Endothelial cell of umbilical vein (primary cell): ENCODE measurements around the gene VSIG10L2. TPM values are rescaled to one million over a fixed set of nuclear protein-coding genes. Genes with fewer than 3 reads are reported as not detected.
A peak's percentile ranks its signal among the peaks of the same experiment; 100 is the strongest.

Experiments used
- BruUV-seq: library from RNA; stranded (reverse); fragments of 400-500 nt; replicated peaks from 2 replicates; lab custom pipeline; 2021; lab: Mats Ljungman, UMichigan
- CTCF ChIA-PET: fragments of 300-600, 350-600 bp; sonication (Branson Sonifier 250); formaldehyde crosslinking; loops from one replicate; lab custom pipeline; 2021; ENCODE audit warnings: antibody characterized with exemption, inconsistent platforms; lab: Charles Lee
- POLR2A ChIA-PET: fragments of 300-600, 350-600 bp; sonication (Branson Sonifier 250); formaldehyde crosslinking; loops from one replicate; lab custom pipeline; 2021; ENCODE audit warnings: antibody characterized with exemption, inconsistent platforms; lab: Charles Lee
- DNase-seq: peaks from one replicate; pipeline ENCODE4 v3.0.0-alpha.2; 2011; ENCODE audit warnings: low read depth, low spot score
- FAIRE-seq: peaks from 2 replicates; lab custom pipeline; 2011; peaks lifted over from hg19 to GRCh38; lab: Jason Lieb, UNC
- H2AFZ ChIP-seq: 2 replicates; pipeline ENCODE4 v1.6.0; 2012; ENCODE audit warnings: low read depth, low read length, control low read depth, inconsistent platforms
- H3K27ac ChIP-seq: 2 replicates; pipeline ENCODE4 v1.5.1; 2011; ENCODE audit warnings: low read depth, mild to moderate bottlenecking, control low read depth, low read length, moderate library complexity; ENCODE audit not compliant: insufficient read depth
- H3K27me3 ChIP-seq, 2 experiments: 2 replicates each; pipeline versions ENCODE4 v1.6.0 to v1.6.1; 2011; ENCODE audit warnings: low read length in 2 of 2, mixed read lengths in 1 of 2; ENCODE audit not compliant: control insufficient read depth in 2 of 2, insufficient read depth in 2 of 2
- H3K36me3 ChIP-seq, 2 experiments: 2 replicates in 1 of 2; 3 replicates in 1 of 2; pipeline ENCODE4 v1.5.1; 2011; ENCODE audit warnings: low read length in 2 of 2, mild to moderate bottlenecking in 1 of 2, moderate library complexity in 1 of 2; ENCODE audit not compliant: control insufficient read depth in 2 of 2, insufficient read depth in 2 of 2; ENCODE audit errors: extremely low read depth in 1 of 2
- H3K4me1 ChIP-seq: 3 replicates; pipeline ENCODE4 v1.5.1; 2011; ENCODE audit warnings: mild to moderate bottlenecking, low read length; ENCODE audit not compliant: control insufficient read depth, insufficient read depth; ENCODE audit errors: extremely low read depth
- H3K4me2 ChIP-seq: 2 replicates; pipeline ENCODE4 v1.6.1; 2011; ENCODE audit warnings: low read length, control low read depth, mixed read lengths; ENCODE audit not compliant: insufficient read depth
- H3K4me3 ChIP-seq, 3 experiments: fragments of 200-600 bp in 1 of 3; sonication (generic), shearing (Covaris generic) in 1 of 3; replicated peaks in 1 of 3; 2 replicates each; pipeline ENCODE4 v1.5.1; 2011 to 2016; ENCODE audit warnings: control low read depth in 3 of 3, low read length in 3 of 3, mild to moderate bottlenecking in 2 of 3, inconsistent platforms in 1 of 3, low read depth in 1 of 3, moderate library complexity in 1 of 3; ENCODE audit not compliant: insufficient read depth in 1 of 3
- H3K79me2 ChIP-seq: 2 replicates; pipeline ENCODE4 v1.6.0; 2012; ENCODE audit warnings: low read length, inconsistent platforms; ENCODE audit not compliant: control insufficient read depth, insufficient read depth
- H3K9ac ChIP-seq: replicated peaks from 2 replicates; pipeline ENCODE3; 2011; ENCODE audit warnings: low read length, control low read depth; ENCODE audit not compliant: insufficient read depth; ENCODE audit errors: extremely low read depth
- H3K9me1 ChIP-seq: replicated peaks from 3 replicates; pipeline ENCODE4 v1.6.0; 2011; ENCODE audit warnings: mild to moderate bottlenecking, low read length; ENCODE audit not compliant: control insufficient read depth, insufficient read depth; ENCODE audit errors: extremely low read depth
- H3K9me3 ChIP-seq: replicated peaks from 2 replicates; pipeline ENCODE4 v1.5.1; 2012; ENCODE audit warnings: low read length, inconsistent platforms; ENCODE audit not compliant: control insufficient read depth, insufficient read depth
- H4K20me1 ChIP-seq: replicated peaks from 2 replicates; pipeline ENCODE3; 2011; ENCODE audit warnings: mild to moderate bottlenecking, low read length; ENCODE audit not compliant: control insufficient read depth, insufficient read depth; ENCODE audit errors: extremely low read depth
- EZH2 ChIP-seq: IDR thresholded peaks from 2 replicates; pipeline ENCODE4 v1.6.1; 2012; ENCODE audit warnings: borderline replicate concordance, low read depth, mild to moderate bottlenecking, moderate library complexity, low read length, inconsistent platforms; ENCODE audit not compliant: severe bottlenecking
- FOS ChIP-seq: IDR thresholded peaks from 2 replicates; pipeline ENCODE4 v1.6.1; 2011; ENCODE audit warnings: mild to moderate bottlenecking, low read length, moderate library complexity, borderline replicate concordance; ENCODE audit not compliant: insufficient read depth
- GATA2 ChIP-seq: IDR thresholded peaks from 2 replicates; pipeline ENCODE4 v1.7.0; 2011; ENCODE audit warnings: low read depth, mild to moderate bottlenecking, moderate library complexity, mixed read lengths, low read length; ENCODE audit not compliant: insufficient read length, insufficient read depth
- JUN ChIP-seq: IDR thresholded peaks from 2 replicates; pipeline ENCODE4 v1.6.1; 2011; ENCODE audit warnings: borderline replicate concordance, low read depth; ENCODE audit not compliant: insufficient read length, insufficient read depth
- MYC ChIP-seq: IDR thresholded peaks from one replicate; pipeline ENCODE4 v1.6.1; 2011; ENCODE audit warnings: mild to moderate bottlenecking, low read depth, low read length
- POLR2A ChIP-seq: IDR thresholded peaks from 2 replicates; pipeline ENCODE4 v1.6.1; 2012; ENCODE audit warnings: low read depth, mild to moderate bottlenecking, control low read depth, low read length
- POLR2AphosphoS5 ChIP-seq: IDR thresholded peaks from 2 replicates; pipeline ENCODE4 v1.6.1; 2012; ENCODE audit warnings: low read depth, mild to moderate bottlenecking, control low read depth, low read length, moderate library complexity; ENCODE audit not compliant: insufficient read depth
- dilution Hi-C: fragments of 300-500 bp; cut with MboI; formaldehyde crosslinking; loops from one replicate; pipeline ENCODE4 v1.15.0; 2019; ENCODE audit warnings: low sequenced_read_pairs; ENCODE audit not compliant: extremely low pct_ligation_motif_present
- intact Hi-C: fragments of 100-400 bp; cut with micrococcal nuclease; formaldehyde crosslinking; loops from one replicate; pipeline ENCODE4 v1.10.0; 2022
- polyA plus RNA-seq, 4 experiments: library from polyadenylated mRNA; depleted of rRNA in 3 of 4; stranded (reverse) in 3 of 4; unstranded in 1 of 4; fragments of >200 nt; gene quantifications; 2 replicates each; pipeline versions ENCODE4 v1.2.1 to v1.2.3, GENCODE V29; 2011 to 2012; ENCODE audit warnings: missing spikeins in 1 of 4
- total RNA-seq: library from RNA; stranded (reverse); gene quantifications from 2 replicates; pipeline ENCODE4 v1.2.3, GENCODE V29; 2021
- TF ChIP-seq, protein P1 (sequence below), 2 donors: IDR thresholded peaks; 1 replicate in 1 of 2; 2 replicates in 1 of 2; pipeline ENCODE4 v1.5.1; 2011; ENCODE audit warnings: low read length in 2 of 2, mild to moderate bottlenecking in 2 of 2, moderate library complexity in 2 of 2, control low read depth in 1 of 2, inconsistent platforms in 1 of 2, low read depth in 1 of 2; ENCODE audit not compliant: insufficient read depth in 1 of 2; ENCODE audit errors: extremely low read depth in 1 of 2
- TF ChIP-seq, protein P2 (sequence below): IDR thresholded peaks from 2 replicates; pipeline ENCODE4 v1.6.1; 2011; ENCODE audit not compliant: insufficient read depth, insufficient read length

VSIG10L2 gene
- total and polyA plus RNA-seq, 2 donors (not counting 3 experiments of a cell fraction or from before 2014, with no cell fraction given), result not detected

DNA sequence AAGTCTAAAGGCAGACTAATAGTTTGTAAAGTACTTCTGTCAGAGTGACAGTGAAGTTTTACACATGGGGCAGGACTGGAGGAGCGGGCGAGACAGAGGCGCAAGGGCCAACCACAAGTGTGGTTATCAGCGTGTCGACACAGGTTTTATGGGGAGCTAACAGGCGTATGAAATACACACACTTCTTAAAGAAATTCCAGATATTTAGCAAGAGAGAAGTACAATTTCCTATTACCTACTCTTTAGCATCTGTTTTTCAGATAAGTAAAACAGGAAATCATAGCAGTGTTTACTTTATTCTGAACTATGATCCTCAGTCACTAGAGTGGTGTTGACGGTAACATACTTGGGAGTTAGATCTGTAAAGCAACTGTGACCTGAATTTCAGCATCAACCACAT is 22.5 kb downstream of the VSIG10L2 start:
- Histone ChIP-seq H3K27me3 (no peaks in the 10 kb centered on the region), H2AFZ (no peak overlapping the region), H3K4me1 (no peaks in the 10 kb centered on the region), H3K9me1 (no peaks in the 10 kb centered on the region), H3K9me3 (no peaks in the 10 kb centered on the region), H4K20me1 (no peaks in the 10 kb centered on the region), H3K9ac (no peak overlapping the region), H3K36me3 (no peaks in the 10 kb centered on the region), H3K4me2 (no peak overlapping the region), H3K79me2 (no peaks in the 10 kb centered on the region), H3K4me3 (no peak overlapping the region), H3K27ac (no peak overlapping the region)
- dilution Hi-C loops, result no loop called here
- ChIA-PET POLR2A (no interaction called here), CTCF (no interaction called here)
- no TSS peak for BruUV-seq
- TF ChIP-seq EZH2, result no peak
- no peak for TF ChIP-seq JUN
- TF ChIP-seq, protein P1, sequence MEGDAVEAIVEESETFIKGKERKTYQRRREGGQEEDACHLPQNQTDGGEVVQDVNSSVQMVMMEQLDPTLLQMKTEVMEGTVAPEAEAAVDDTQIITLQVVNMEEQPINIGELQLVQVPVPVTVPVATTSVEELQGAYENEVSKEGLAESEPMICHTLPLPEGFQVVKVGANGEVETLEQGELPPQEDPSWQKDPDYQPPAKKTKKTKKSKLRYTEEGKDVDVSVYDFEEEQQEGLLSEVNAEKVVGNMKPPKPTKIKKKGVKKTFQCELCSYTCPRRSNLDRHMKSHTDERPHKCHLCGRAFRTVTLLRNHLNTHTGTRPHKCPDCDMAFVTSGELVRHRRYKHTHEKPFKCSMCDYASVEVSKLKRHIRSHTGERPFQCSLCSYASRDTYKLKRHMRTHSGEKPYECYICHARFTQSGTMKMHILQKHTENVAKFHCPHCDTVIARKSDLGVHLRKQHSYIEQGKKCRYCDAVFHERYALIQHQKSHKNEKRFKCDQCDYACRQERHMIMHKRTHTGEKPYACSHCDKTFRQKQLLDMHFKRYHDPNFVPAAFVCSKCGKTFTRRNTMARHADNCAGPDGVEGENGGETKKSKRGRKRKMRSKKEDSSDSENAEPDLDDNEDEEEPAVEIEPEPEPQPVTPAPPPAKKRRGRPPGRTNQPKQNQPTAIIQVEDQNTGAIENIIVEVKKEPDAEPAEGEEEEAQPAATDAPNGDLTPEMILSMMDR (IDR thresholded peaks at IDR 0.05; ENCODE audit: extremely low read depth in 1 of 2, insufficient read depth in 1 of 2, low read depth in 1 of 2, low read length in 2 of 2), result no peak
- FAIRE-seq (peak; percentile 55), DNase-seq (peak; percentile 44)
- intact Hi-C loops, result no loop called here

DNA sequence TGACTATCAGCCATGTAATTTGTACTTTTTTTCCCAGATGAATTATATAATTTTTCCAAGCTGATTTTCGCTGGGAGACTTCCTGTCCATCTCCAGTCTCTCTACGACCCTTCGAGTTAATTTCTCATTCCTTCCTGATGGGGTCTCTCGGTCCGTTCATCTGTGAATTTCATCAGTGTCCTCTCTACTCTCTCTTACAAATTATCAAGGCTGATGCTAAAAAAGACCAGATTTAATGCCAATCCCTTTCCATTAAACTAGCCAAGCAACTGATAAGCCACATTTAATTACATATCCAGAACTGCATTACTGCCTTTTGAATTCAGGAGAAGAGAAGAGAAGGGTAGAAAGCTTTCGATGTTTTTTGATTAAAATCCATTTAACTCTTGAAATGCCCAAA is 25.8 kb downstream of the VSIG10L2 start:
- FAIRE-seq, result no peak
- CTCF ChIA-PET, result no interaction called here
- dilution Hi-C loops, result no loop called here

More for the DNA sequence above, 25.8 kb downstream of the VSIG10L2 start:
- Histone ChIP-seq H4K20me1 (no peaks in the 10 kb centered on the region), H3K9me3 (no peaks in the 10 kb centered on the region), H2AFZ (no peak overlapping the region), H3K79me2 (no peaks in the 10 kb centered on the region), H3K9ac (no peak overlapping the region), H3K4me1 (no peaks in the 10 kb centered on the region), H3K4me3 (no peak overlapping the region), H3K9me1 (no peaks in the 10 kb centered on the region), H3K27me3 (no peaks in the 10 kb centered on the region), H3K36me3 (no peaks in the 10 kb centered on the region), H3K4me2 (no peak overlapping the region), H3K27ac (no peak overlapping the region)
- intact Hi-C loops, result no loop called here
- no peak for TF ChIP-seq GATA2
- TF ChIP-seq JUN, result no peak
- no peak for TF ChIP-seq FOS
- TF ChIP-seq, protein P1 (IDR thresholded peaks at IDR 0.05; ENCODE audit: extremely low read depth in 1 of 2, insufficient read depth in 1 of 2, low read depth in 1 of 2, low read length in 2 of 2), result no peak
- TF ChIP-seq EZH2, result no peak
- no peak for TF ChIP-seq MYC
- TF ChIP-seq, protein P2, sequence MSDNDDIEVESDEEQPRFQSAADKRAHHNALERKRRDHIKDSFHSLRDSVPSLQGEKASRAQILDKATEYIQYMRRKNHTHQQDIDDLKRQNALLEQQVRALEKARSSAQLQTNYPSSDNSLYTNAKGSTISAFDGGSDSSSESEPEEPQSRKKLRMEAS, result no peak
- TF ChIP-seq POLR2AphosphoS5, result no peak
- no peak for TF ChIP-seq POLR2A
- DNase-seq, result no peak
- BruUV-seq, result no TSS peak
- POLR2A ChIA-PET, result no interaction called here
